GM19240 (cell line): ENCODE results near the gene BMPR1A.
"Not testable (repeated sequence)": the region's sequence is repeated elsewhere in the genome, so short reads cannot be mapped to it uniquely, and the experiment has no call there.

Source experiments
- DNase-seq: peaks from one replicate; pipeline ENCODE4 v3.0.0; 2011; ENCODE audit warnings: low spot score; ENCODE audit not compliant: insufficient read length

BMPR1A gene

DNA sequence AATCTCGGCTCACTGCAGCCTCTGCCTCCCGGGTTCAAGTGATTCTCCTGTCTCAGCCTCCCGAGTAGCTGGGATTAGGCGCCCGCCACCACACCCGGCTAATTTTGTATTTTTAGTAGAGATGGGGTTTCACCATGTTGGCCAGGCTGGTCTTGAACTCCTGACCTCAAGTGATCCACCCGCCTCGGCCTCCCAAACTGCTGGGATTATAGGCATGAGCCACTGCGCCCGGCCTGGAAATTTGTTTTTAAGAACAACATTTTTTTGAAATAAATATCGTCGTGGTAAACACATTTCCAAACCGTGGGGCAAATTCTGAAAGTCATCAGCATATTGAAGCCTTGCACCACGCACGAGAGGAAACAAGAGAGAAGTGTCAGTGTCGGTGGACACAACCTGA, 183.7 kb downstream of the BMPR1A start:
- not testable (repeated sequence) for DNase-seq

DNA sequence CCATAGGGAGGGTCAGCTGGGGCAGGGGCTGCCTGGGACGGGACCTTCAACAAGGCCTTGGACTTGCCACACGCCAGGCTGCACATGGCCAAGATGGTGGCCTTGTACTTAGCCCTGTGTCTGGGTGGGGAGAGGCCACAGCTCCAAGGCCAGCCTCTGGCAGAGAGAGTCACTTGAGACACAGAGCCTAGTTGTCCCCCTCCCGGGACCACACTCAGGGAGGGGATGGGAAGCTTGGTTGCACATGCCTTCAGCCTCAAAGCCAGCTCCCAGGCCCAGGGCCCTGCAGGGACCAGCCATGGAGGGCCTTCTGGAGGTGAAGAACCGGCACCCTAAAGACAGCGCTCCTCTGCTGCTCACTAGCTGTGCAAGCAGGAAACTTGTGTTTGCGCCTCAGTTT, 184.3 kb downstream of the BMPR1A start:
- no peak for DNase-seq

DNA sequence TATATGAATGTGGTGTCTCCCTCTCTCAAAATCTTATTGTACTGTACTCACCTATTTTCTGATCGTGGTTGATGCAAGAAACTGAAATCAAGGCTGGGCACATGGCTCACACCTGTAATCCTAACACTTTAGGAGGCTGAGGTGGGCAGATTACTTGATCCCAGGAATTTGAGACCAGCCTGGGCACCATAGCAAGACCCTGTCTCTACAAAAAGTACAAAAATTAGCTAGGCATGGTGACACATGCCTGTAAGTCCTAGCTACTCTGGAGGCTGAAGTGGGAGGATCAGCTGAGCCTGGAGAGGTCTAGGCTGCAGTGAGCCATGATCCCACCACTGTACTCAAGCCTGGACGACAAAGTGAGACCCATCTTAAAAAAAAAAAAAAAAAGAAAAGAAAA, 185.0 kb downstream of the BMPR1A start:
- no peak for DNase-seq

DNA sequence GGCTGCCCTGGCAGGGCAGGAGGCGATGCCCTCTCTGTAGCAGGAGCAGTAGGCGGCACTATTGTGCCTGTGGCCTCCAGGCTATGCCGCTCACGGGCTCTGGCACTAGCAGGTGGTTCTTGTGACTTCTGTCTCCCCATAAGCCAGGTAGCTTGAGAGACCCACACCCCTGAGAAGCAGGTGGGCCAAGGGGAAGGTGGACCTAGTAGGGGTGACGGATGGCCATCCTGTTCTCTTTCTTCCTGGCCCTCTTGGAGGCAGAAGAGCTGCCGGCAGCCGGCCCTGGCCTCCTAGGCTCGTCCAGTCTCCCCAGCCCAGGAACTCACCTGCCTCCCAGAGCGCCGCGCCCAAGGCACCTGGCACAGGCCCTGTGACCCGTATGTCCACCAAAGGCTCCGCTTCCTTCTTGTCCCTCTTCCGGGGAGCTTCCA, 185.6 kb downstream of the BMPR1A start:
- DNase-seq, result no peak

DNA sequence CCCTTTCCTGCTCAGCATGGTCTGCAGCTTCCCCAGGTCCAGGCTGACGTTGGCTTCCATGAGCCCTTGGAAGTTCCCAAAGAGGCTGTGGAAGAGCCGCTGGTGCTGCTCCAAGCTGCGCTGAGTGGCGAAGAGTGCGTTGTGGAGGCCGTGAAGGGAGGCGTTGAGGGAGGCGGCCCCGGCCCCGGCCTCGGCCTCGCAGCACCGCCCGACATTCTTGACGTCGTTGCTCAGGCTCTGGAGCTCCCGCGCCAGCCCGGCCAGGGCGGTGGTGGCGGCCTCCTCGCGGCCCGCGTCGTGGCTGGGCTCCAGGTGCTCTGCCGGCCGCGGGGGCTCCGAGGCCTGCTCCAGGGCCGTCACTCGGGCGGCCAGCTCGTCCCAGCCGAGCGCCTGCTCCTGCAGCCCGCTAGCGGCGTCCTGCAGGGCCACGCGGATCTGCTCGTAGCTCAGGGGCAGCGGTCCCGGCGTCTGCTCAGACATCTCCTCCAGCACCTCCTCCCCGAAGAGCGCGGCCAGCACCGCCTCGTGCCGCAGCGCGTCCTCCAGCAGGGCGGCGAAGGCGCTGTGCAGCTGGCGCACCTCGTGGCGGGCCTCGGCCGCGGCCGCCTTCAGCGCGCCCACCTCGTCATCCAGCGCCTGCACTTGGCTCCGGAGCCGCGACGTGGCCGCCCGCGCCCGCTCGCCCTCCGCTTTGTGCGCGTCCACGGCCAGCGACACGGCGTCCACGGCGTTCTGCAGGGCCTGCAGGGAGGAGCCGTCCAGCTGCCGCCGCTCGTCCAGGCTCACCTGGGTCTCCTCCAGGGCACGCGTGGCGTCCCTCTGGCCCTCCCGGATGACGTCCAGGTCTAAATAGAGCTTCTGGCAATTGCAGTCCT, 186.3 kb downstream of the BMPR1A start:
- no peak for DNase-seq

DNA sequence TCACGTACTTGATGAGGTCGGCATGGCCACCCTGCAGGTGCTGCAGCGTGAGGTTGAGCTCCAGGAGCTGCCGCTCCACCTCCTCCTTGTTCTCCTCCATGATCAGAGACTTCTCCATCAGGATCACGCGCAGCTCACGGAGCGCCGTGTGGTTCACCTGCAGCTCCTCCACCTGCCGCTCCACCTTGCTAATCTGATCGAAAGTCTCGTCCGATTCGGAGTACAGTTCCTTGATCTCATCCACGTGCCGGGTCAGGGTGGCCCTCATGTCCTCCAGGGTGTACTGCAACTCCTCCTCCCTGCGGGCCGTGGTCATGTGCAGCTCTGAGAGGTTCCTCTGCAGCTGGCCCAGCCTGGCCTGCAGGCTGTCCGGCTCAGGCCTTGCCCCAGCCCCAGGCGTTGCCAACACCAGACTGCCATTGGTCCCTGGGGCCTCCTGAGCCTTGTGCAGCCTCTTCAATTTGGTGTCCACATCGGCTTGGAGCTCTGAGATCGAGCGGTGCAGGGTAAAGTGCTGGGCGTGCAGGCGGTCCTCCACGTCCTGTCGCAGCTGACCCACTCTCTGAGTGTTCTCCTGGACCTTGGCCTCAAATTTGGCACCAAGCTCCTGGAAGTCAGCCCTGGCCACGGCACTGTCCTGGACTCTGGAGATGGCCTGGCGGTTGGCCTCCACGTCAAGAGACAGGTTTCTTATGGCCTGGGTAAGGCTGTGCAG, 187.1 kb downstream of the BMPR1A start:
- no peak for DNase-seq

DNA sequence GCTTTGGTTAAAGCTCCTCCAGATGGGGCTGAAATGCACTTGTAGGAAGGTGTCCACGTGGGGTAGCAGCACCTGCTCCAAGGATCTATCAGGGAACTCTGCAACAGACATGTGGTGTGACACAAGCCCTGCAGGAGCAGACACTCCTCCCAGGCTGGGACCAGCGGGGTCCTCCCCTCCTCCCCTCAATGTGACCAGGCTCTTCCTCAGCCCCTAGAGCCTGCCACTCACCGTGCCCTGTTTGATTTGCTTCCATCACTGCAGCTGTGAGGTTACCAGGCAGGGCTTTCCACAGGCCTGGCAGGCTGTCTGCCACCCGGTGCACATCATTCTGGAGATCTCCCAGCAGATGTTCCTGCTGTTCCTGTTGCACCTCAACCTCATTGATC, 187.6 kb downstream of the BMPR1A start:
- no peak for DNase-seq

DNA sequence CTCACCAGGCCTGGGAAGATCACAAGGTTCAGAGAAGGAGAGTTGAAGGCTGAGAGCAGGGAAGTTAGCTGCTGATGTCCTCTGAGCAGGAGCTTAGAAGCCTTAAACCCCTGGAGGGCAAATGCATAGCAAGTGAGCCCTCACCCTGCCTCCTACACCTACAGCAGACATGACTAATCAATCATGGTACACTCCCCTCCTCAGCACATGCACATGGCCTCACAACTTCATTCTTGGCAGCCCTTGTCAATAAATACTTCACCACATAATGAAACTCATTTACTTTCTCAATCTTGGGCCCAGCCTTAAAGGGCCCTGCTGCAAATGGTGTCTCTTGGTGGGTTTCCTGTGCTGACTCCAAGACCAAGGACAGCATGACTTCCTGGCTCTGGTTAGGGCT, 188.1 kb downstream of the BMPR1A start:
- DNase-seq, result no peak

DNA sequence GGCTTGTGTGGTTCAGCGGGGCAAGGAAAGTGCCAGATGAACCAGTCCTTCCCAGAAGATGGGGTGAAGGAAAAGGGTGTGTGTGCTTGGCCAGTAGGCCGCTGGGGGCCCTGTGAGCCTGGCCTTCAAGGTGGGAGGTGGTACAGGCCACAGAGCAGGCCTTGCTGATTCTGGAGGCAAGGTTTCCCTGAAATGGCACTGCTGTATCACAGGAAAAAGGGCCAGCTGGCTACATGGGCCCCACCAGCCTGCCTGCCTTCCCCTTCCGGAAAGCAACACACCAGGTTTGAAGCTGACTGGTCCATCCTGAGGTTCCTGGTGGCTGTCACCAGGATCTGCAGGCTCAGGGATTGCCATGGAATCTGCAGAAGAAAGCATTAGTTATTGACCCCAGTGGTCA, 188.5 kb downstream of the BMPR1A start:
- no peak for DNase-seq

DNA sequence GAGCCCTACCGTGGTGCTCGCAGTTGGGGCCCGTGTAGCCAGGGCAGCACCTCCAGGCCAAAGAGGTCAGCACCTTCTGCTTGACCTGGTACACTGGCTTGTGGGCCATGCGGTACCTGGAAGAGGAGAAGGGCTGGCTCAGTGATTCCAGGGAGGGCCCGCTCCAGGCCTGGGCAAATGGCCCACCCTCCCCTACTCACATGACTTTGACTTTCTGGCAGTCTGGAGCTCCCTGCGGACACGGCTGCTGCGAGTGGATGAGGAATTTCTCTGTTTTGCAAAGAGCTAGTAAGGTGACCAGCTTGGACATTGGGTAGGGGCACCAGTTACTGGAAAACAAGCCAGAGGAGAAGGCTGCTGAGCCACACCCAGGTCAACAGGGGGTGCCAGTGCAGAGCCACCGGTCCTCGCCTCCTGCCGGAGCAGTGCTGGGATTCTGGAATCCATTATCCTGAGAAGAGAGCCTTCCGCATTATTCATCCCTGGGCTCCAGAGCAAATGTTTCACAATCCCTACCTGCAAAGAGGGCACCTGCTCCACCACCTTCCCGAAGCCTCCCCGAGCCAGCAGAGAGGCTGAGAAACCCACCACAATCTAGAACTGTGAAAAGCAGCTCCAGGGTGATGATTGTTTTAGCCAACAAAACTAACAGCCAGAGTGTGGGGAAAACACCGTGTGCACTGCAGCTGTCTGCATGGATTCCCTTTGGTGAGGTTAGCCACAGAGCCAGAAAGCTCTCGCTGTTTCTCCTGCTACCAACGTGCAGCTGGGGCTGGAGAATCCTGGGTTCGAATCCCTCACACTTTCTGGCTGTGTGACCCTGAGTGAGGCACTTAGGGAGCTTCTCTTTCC, 189.2 kb downstream of the BMPR1A start:
- DNase-seq, result no peak

DNA sequence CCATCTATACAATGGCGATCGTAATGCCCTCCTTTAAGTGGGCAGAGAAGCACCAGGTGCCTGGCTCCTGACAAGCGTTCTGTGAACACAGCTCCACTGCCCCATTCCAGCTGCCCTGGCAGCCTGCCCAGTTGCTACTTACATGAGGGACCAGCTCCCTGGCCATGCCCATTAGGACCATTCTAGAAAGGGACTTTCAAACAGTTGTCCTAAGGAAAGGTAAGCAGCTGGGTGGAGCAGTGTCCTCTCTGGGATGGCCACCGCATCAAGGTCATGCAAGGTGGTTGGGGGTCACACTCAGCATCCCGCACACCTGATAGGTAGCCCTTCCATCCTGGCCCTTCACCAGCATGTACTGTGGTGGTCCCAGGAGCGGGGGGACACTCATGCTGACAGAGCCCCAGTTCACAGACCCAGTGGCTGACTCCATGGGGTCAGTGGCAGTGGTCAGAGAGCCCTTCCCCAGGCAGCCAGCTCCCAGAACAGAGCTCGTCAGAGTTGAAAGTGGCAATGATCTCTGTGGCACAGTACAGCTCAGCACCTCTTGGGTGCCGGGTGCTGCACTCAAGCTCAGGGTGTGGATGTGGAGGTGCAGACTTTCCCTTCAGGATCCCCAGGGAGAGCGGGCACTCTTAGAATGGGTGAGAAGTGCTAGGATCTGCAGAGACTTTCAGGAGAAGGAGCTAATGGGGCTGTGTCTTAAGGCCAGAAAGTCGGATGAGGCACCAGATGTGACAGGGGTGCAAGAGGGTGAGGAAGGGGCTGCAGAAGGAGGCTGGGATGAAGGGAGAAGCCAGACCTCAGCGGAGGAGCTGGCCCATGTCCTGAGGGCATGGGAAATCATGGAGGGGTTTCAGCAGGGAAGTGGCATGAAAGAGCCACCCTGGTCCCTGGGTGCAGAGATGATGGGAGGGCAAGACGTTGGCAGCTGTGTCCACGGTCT, 190.1 kb downstream of the BMPR1A start:
- no peak for DNase-seq

DNA sequence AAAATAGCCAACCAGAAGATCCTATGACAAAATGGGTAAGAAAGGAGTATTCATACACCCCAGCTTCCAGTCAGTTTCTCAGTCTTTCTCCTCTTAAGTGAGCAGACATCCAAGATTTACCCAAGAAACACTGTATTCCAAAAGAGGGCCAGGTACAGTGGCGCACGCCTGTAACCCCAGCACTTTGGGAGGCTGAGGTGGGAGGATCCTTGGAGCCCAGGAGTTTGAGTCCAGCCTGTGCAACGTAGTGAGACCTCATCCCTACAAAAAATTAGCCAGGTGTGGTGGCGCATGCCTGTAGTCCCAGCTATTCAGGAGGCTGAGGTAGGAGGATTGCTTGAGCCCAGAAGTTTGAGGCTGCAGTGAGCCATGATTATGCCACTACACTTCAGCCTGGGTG, 191.4 kb downstream of the BMPR1A start:
- not testable (repeated sequence) for DNase-seq

DNA sequence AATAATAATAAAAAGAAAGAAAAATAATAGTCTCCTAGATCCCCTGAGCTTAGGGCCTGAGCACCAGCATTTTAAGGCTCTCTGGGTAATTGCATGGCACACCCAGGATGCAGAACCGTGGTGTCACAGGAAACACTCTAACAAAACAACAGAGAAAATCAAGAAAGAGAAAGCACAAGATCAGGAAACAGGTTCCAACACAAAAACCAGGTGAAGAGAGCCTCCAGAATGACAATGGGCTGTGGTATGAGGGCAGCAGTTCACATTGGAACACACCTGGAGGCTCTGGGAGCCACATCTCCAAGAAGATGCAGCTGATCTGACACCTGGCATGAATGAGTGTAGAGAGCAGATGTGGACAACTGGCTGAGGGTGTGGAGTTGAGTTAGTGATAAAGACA, 193.9 kb downstream of the BMPR1A start:
- DNase-seq, result no peak

DNA sequence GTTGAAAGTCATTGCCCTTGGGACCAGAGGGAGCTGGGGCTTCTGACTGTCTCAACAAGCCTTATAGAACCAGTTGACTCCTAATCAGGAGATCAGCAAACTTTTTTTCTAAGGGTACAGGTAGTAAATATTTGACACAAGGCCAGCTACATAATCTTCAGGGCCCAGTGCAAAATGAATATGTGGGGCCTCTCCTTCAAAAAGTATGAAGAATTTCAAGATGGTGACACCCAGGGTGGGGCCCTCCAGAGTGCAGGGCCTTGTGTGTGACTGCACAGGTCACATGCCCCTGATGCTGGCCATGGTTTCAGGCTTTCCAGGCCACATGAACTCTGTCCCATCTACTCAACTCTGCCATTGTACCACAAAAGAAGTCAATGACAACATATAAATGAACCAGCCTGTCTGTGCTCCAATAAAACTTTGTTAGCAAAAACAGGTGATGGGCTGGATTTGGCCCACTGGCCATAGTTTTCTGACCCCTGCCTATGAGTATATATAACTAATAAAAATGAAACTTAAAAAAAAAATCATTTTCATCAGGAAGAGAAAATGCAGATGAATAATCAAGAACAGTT, 194.9 kb downstream of the BMPR1A start:
- DNase-seq, result no peak

DNA sequence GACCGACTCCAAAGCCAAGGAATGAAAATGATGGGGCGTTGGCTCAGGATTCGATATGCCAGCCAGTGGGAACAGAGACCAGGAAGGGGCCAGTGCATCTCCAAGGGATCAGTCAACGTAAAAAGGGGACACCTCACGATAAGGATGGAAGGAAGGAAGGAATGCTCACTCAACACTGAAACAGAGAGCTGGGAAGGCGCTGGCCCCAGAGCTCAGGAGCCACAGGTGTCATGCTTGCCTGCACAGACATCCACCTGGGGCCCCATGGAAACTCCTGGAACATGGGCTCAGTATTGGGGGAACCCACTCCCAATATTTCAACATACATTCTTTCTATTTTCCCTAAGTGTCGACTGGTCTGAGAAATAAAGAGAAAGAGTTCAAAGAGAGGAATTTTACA, 195.7 kb downstream of the BMPR1A start:
- no peak for DNase-seq

DNA sequence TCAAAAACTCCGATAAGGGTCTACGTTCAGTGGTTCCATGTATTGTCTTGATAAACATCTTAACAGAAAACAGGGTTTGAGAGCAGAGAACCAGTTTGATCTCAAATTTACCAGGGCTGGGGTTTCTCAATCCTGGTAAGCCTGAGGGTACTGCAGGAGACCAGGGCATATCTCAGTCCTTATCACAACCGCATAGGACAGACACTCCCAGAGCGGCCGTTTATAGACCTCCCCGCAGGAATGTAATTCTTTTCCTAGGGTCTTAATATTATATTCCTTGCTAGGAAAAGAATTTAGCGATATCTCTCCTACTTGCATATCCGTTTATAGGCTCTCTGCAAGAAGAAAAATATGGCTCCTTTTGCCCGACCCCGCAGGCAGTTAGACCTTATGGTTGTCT, 196.3 kb downstream of the BMPR1A start:
- not testable (repeated sequence) for DNase-seq

DNA sequence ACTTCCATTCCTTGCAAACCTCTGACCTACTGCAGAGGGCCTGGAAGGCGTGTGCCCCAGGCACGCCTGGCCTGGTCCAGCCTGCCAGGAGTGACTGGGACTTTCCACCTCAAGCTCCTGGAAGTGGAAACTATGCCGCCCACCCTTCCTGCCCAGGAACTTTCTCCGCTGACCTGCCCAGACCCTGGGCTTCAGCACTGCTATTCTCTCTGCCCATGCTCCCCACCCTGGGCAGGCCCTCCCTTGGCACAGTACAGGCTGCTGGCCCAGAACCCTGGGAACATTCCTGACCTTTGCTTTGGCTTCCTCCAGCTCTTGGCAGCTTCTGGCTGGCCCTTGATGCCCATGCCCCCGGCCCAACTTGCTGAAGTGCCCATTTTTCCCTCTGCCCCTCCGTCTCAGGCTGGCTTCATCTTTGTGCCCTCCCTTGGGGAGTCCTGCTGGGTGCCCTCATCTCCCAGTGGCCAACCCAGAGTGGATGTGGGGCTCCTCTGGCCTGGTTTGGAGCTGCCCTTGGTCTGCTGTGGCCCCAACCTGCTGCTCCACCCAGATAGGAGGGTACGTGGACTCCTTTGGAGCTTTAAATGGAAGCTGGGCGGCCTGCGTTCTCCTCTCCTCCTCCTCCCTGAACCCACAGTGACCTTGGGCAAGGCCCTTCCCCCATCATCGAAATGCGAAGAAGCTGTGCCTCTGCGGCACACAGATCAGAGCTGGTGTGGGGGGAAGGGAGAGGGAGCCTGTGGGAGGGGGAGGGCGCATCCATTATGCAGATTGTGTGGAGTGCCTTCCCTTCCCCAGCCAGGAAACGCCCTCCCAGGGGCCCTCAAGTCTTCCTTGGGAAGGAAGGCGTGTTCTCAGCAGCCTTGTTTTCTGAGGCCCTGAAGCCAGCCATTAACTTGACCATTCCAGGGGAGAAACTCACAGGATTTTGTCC, 197.6 kb downstream of the BMPR1A start:
- DNase-seq, result no peak

DNA sequence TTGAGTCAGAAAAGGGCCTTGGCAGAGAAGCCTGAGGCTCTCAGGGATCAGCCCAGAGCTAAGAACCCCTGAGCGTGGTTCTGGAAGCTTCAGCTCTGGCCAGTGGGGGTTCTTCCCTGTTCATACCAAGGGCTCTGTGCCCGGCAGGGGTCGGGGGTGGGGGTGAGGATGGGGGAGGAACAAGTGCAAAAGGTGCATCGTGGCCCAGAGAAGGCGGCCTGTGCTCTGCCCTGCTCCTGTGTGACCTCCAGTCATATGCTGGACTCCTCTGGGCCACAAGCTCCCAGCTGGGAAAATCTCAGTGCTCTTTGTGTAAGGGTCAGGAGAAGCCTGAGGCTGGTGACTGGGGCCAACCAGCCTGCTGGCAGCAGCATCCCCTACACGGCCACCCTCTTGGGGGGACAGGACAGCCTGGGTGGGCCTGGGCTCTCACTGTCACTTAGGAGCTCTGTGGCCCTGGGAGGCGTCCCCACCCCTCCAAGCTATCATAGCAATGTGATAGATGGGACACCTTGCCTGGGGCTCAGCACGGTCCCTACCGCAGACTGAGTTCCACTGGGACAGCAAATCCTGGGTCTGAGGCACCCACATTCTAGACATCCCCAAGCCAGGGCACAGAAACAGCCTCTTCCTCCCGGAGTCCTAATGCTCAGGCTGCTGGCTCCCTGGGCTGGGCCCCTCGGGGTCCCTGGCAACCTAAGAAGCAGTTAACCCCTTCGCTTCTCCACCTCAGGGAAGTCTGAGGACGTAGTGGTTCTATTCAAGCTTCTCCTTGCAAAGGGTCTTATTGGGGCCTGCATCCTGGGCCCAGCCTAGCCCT, 198.5 kb downstream of the BMPR1A start:
- DNase-seq, result no peak
